ENCODE measurements around the gene CARD10.

Gene CARD10

DNA sequence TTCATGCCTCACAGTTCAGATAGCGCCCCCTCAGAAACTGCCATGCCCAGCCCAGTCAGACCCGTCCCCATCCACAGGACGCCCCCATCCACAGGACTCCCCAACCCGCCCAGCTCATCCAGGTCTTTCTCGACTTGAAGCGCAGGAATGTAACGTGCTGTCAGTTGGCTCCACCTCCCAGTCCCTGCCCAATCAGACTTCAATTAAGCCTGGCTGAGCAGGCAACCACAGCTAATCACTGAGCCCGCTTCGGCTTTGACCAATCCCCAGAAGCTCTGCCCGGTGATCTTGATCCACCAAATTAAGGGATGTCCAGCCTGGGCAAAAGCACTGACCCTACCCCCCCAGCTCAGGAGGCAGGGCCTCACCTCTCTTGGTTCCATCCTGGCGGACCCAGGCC lies 22.6 kb downstream of the CARD10 start:
- H3K4me3 ChIP-seq (ENCODE audit: low read length): no peak overlapping the region
- no CpG with 5 or more reads among the region's 11 CpGs for WGBS (ENCODE audit: insufficient coverage, insufficient read length)
- no peaks in the 10 kb centered on the region for H3K27me3 ChIP-seq (ENCODE audit: control insufficient read depth, insufficient read depth, low read length)
- 0 out of 2 replicates have a peak, but pooled peaks cover 2% of the 10 kb centered on the region for H3K4me1 ChIP-seq (ENCODE audit: control insufficient read depth, insufficient read depth, low read length)
- no peak for DNase-seq (ENCODE audit: low read depth, low spot score)
- no peaks in the 10 kb centered on the region for H3K36me3 ChIP-seq (ENCODE audit: control insufficient read depth, insufficient read depth, low read length)
- H3K27ac ChIP-seq (ENCODE audit: low read length): no peak overlapping the region
- no peaks in the 10 kb centered on the region for H3K9me3 ChIP-seq (ENCODE audit: control insufficient read depth, insufficient read depth, low read length)

DNA sequence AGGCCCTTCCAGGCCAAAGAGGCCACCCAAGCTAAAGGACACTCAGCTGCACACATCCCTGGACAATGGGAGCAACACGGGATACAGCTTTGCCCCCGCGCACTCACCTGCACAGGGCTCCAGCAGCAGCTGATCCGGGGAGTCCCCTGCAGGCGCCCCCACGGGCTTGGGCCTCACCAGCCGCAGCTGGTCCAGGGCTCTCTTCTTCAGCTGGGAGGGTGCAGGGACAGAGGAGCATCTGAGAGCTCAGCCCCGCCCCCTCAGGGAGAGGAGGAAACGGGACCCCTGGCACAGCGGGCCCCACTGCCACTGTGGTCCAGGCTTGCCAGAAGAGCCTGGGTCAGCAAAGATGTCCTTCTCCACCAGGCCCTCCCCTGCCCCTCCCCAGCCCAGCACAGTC lies 25.2 kb downstream of the CARD10 start:
- WGBS (ENCODE audit: insufficient coverage, insufficient read length): no CpG with 5 or more reads among the region's 10 CpGs
- Histone ChIP-seq H3K9me3 (ENCODE audit: control insufficient read depth, insufficient read depth, low read length) (no peaks in the 10 kb centered on the region), H3K4me1 (ENCODE audit: control insufficient read depth, insufficient read depth, low read length) (peaks cover 6% of the 10 kb centered on the region; the same call in 1 of the 2 replicates), H3K27ac (ENCODE audit: low read length) (no peak overlapping the region), H3K4me3 (ENCODE audit: low read length) (no peak overlapping the region), H3K36me3 (ENCODE audit: control insufficient read depth, insufficient read depth, low read length) (no peaks in the 10 kb centered on the region), H3K27me3 (ENCODE audit: control insufficient read depth, insufficient read depth, low read length) (no peaks in the 10 kb centered on the region)
- no peak for DNase-seq (ENCODE audit: low read depth, low spot score)

DNA sequence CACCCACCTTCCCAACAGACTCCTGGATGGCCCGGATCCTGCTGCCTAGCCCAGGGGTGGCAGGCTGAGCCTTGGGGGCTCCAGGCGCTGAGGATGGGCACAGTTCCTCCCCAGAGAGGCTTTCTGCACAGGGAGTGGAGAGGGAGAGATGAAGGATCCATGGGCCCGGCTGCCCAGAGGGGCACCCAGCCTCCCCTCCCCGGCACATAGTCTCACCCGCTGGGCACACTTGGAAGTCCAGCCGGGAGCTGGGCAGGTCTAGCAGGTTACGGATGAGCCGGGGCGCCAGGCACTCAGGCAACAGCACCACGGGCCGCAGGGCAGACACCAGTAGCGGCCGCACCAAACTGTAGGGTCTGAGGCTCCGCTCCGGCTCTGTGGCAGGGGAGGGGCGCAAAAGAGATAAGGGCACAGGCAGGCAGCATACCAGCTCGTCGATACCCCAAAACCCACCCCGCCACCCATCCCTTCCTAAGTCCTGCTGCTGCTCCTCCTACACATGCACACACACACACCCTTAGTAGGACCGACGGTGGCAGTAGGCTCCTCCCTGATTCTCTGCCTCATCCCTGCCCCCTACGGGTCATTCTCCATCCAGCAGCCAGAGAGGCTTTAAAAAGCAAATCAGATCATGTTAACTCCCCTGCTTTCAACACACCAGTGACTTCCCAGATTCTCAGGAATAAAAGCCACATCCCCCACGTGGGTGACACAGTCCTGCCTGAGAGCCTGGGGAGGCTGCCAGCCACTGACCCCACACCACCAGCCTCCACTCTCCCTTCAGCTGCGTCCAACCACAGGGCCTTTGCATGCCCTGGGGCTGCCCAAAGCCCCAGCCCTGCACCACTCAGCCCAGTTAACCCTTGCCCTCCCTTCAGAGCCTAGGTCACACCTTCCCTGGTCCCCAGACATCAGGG lies 26.5 kb downstream of the CARD10 start:
- H3K9me3 ChIP-seq (ENCODE audit: control insufficient read depth, insufficient read depth, low read length): no peaks in the 10 kb centered on the region
- no peak overlapping the region for H3K27ac ChIP-seq (ENCODE audit: low read length)
- H3K27me3 ChIP-seq (ENCODE audit: control insufficient read depth, insufficient read depth, low read length): no peaks in the 10 kb centered on the region
- no CpG with 5 or more reads among the region's 24 CpGs for WGBS (ENCODE audit: insufficient coverage, insufficient read length)
- H3K4me1 ChIP-seq (ENCODE audit: control insufficient read depth, insufficient read depth, low read length): peaks cover 5% of the 10 kb centered on the region; the same call in 1 of the 2 replicates
- H3K36me3 ChIP-seq (ENCODE audit: control insufficient read depth, insufficient read depth, low read length): no peaks in the 10 kb centered on the region
- H3K4me3 ChIP-seq (ENCODE audit: low read length): no peak overlapping the region
- no peak for DNase-seq (ENCODE audit: low read depth, low spot score)

DNA sequence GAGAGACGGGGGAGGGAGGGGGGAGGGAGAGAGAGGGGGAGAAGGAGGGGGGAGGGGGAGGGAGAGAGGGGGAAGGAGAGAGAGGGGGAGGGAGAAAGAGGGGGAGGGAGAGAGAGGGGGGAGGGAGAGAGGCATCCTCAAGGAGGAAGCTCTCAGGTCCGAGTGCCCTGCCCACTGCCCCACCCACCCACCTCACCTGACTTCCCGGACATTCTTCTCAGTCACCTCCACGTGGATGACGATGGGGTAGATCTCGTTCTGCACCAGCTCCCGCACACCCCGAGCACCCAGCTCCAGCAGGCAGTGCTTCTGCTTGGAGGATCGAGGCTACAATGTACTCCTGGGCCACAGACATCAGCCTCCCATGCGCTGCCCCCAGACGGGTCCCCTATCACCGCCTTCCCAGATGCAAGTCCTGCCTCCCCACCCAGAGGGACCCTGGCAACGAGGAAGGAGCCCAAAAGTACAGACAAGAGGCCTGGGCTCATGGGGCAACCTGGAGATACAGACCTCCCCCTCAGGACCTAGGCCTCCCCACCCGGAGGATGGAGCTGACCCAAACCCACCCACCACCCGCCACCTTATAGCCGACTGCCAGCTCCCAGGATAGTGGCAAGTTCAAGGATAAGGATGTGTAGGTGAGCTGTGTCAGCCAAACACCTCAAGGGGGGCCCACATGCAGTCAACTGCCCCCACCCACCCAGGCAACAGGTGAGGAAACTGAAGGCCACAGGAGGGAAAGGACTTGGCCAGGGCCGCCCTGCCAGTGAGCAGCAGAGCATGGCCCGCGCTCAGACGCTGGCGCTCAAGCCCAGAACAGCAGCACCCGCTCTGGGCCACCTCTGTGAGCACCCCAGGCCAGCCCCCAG lies 27.4 kb downstream of the CARD10 start:
- H3K36me3 ChIP-seq (ENCODE audit: control insufficient read depth, insufficient read depth, low read length): no peaks in the 10 kb centered on the region
- H3K9me3 ChIP-seq (ENCODE audit: control insufficient read depth, insufficient read depth, low read length): no peaks in the 10 kb centered on the region
- no peak overlapping the region for H3K27ac ChIP-seq (ENCODE audit: low read length)
- peaks cover 5% of the 10 kb centered on the region; the same call in 1 of the 2 replicates for H3K4me1 ChIP-seq (ENCODE audit: control insufficient read depth, insufficient read depth, low read length)
- no peak overlapping the region for H3K4me3 ChIP-seq (ENCODE audit: low read length)
- DNase-seq (ENCODE audit: low read depth, low spot score): no peak
- WGBS (ENCODE audit: insufficient coverage, insufficient read length): no CpG with 5 or more reads among the region's 22 CpGs
- no peaks in the 10 kb centered on the region for H3K27me3 ChIP-seq (ENCODE audit: control insufficient read depth, insufficient read depth, low read length)

DNA sequence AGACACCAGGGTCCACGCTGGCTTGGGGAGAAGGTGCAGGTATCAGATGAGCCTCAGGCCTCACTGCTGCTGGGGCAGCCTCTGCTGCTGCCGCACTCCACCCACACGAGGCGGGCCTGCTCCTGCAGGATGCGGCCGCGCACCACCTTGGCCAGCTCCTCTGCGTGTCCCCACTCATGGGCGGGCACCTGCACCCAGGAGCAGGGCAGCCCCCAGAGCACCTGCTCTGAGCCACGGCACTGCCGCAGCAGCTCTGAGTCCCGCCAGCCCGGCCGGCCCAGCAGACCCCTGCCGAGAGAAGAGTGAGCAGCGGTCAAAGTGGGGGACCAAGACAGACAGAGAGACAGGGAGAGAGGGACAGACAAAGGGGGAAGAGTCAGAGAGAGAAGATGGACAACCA lies 28.1 kb downstream of the CARD10 start:
- H3K36me3 ChIP-seq (ENCODE audit: control insufficient read depth, insufficient read depth, low read length): no peaks in the 10 kb centered on the region
- peaks cover 8% of the 10 kb centered on the region for H3K4me1 ChIP-seq (ENCODE audit: control insufficient read depth, insufficient read depth, low read length)
- no peak overlapping the region for H3K4me3 ChIP-seq (ENCODE audit: low read length)
- WGBS (ENCODE audit: insufficient coverage, insufficient read length): no CpG with 5 or more reads among the region's 16 CpGs
- no peak overlapping the region for H3K27ac ChIP-seq (ENCODE audit: low read length)
- DNase-seq (ENCODE audit: low read depth, low spot score): no peak
- no peaks in the 10 kb centered on the region for H3K9me3 ChIP-seq (ENCODE audit: control insufficient read depth, insufficient read depth, low read length)
- H3K27me3 ChIP-seq (ENCODE audit: control insufficient read depth, insufficient read depth, low read length): no peaks in the 10 kb centered on the region

DNA sequence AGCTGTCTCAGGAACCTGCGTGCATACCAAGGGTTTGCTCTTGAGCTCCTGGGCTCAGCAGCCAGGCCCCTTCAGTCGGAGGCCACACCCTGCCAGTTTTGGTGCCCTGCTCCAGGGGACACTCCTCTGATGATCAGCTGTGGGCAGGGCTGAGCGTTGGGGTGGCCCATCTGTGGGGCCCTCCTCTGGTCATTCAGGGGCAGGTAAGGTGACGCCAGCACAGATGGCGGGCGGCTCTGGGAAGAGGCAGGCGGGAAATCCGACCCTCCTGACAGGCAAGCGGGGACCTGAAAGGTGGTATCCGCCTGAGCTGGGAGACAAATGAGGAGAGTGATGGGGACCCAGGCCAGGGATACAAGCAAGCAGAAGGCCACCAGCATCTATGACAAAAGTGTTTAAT lies 29.2 kb downstream of the CARD10 start:
- Histone ChIP-seq H3K4me1 (ENCODE audit: control insufficient read depth, insufficient read depth, low read length) (peaks cover 9% of the 10 kb centered on the region), H3K4me3 (ENCODE audit: low read length) (no peak overlapping the region)
- DNase-seq (ENCODE audit: low read depth, low spot score): no peak

DNA sequence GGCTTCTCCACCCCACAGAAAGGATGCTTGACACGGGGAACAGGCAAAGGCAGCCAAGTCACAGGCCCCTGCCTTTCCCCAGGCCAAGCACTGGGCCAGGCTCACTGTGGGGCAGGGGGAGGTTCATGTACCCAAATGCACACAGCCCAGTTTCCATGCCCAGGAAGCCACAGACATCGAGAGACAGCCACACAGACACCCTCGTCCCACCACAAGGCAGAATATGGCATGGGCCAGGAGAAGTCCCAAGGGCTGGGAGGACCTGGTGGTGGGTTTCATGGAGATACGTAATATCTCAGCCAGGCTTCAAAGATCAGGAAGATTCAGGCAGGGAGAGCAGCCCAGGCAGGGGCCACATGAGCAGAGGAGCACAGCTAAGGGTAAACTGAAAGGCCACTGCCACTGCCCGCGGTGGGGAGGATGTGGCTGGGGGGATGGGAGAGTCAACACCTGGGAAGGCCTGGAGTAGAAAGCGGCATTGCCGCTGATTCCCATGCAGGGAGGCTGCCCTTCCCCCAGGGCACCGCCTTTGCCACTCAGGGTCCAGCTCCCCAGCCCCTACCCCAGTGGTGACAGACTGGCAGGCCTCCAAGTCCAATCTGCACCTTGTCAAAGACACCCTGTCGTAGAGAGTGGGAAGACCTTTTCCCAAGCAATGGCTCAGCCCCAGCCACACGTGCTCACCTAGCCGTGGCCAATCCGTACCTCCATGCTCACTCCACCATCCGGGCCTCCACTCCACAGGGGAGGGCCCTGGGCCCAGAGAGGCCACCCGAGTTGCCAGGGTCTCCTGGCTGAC lies 30.7 kb downstream of the CARD10 start:
- Histone ChIP-seq H3K4me3 (ENCODE audit: low read length) (no peak overlapping the region), H3K27ac (ENCODE audit: low read length) (no peak overlapping the region), H3K27me3 (ENCODE audit: control insufficient read depth, insufficient read depth, low read length) (no peaks in the 10 kb centered on the region), H3K9me3 (ENCODE audit: control insufficient read depth, insufficient read depth, low read length) (no peaks in the 10 kb centered on the region), H3K4me1 (ENCODE audit: control insufficient read depth, insufficient read depth, low read length) (peaks cover 11% of the 10 kb centered on the region), H3K36me3 (ENCODE audit: control insufficient read depth, insufficient read depth, low read length) (no peaks in the 10 kb centered on the region)
- WGBS (ENCODE audit: insufficient coverage, insufficient read length): no CpG with 5 or more reads among the region's 15 CpGs
- DNase-seq (ENCODE audit: low read depth, low spot score): no peak

More for the DNA sequence above, 29.2 kb downstream of the CARD10 start:
- no peaks in the 10 kb centered on the region for H3K9me3 ChIP-seq (ENCODE audit: control insufficient read depth, insufficient read depth, low read length)
- no peaks in the 10 kb centered on the region for H3K36me3 ChIP-seq (ENCODE audit: control insufficient read depth, insufficient read depth, low read length)
- WGBS (ENCODE audit: insufficient coverage, insufficient read length): no CpG with 5 or more reads among the region's 10 CpGs
- no peak overlapping the region for H3K27ac ChIP-seq (ENCODE audit: low read length)
- H3K27me3 ChIP-seq (ENCODE audit: control insufficient read depth, insufficient read depth, low read length): no peaks in the 10 kb centered on the region

DNA sequence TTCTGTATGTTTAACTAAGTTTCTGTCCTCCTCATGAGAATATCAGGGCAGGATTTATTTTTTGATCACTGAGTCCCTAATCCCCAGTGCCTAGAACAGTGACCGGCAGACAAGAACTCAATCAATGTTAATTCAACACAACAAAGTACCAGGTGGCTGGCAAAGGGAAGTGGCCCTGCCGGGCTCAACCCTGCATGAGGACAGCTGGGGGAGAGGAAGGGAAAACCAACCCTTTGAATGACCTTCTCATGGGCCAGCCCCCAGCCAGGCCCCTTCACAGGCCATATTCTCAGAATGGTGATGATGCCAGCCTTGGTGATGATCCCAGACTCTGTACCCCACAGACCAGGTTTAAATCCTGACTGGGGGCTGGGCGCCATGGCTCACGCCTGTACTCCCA lies 31.6 kb downstream of the CARD10 start:
- no CpG with 5 or more reads among the region's 4 CpGs for WGBS (ENCODE audit: insufficient coverage, insufficient read length)
- no peak overlapping the region for H3K4me3 ChIP-seq (ENCODE audit: low read length)
- no peak for DNase-seq (ENCODE audit: low read depth, low spot score)
- H3K27me3 ChIP-seq (ENCODE audit: control insufficient read depth, insufficient read depth, low read length): no peaks in the 10 kb centered on the region
- H3K27ac ChIP-seq (ENCODE audit: low read length): no peak overlapping the region
- H3K4me1 ChIP-seq (ENCODE audit: control insufficient read depth, insufficient read depth, low read length): peaks cover 11% of the 10 kb centered on the region
- no peaks in the 10 kb centered on the region for H3K36me3 ChIP-seq (ENCODE audit: control insufficient read depth, insufficient read depth, low read length)
- no peaks in the 10 kb centered on the region for H3K9me3 ChIP-seq (ENCODE audit: control insufficient read depth, insufficient read depth, low read length)

DNA sequence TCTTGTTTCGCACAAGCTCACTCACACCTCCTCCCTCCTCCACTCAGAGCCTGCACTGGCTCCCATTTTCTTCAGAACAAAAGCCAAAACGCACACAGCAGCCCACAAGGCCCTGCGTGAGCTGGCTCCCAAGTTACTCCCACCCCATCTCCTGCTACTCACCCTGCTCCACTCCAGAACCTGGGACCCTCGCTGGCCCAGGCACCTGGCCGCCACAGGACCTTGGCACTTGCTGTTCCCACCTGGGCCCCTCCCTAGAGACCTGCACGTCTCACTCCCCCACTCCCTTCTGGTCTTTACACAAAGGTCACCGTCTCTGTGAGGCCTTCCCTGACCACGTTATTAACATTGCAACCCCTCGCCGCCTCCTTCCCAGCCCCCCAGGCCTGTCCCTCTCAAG lies 32.1 kb downstream of the CARD10 start:
- Histone ChIP-seq H3K4me3 (ENCODE audit: low read length) (no peak overlapping the region), H3K27ac (ENCODE audit: low read length) (no peak overlapping the region), H3K4me1 (ENCODE audit: control insufficient read depth, insufficient read depth, low read length) (peaks cover 11% of the 10 kb centered on the region), H3K9me3 (ENCODE audit: control insufficient read depth, insufficient read depth, low read length) (no peaks in the 10 kb centered on the region), H3K27me3 (ENCODE audit: control insufficient read depth, insufficient read depth, low read length) (no peaks in the 10 kb centered on the region), H3K36me3 (ENCODE audit: control insufficient read depth, insufficient read depth, low read length) (no peaks in the 10 kb centered on the region)
- WGBS (ENCODE audit: insufficient coverage, insufficient read length): no CpG with 5 or more reads among the region's 10 CpGs
- DNase-seq (ENCODE audit: low read depth, low spot score): no peak

Measured in iPS DF 6.9 (cell line).